ENCODE results near the gene MTG2.

Gene MTG2

DNA sequence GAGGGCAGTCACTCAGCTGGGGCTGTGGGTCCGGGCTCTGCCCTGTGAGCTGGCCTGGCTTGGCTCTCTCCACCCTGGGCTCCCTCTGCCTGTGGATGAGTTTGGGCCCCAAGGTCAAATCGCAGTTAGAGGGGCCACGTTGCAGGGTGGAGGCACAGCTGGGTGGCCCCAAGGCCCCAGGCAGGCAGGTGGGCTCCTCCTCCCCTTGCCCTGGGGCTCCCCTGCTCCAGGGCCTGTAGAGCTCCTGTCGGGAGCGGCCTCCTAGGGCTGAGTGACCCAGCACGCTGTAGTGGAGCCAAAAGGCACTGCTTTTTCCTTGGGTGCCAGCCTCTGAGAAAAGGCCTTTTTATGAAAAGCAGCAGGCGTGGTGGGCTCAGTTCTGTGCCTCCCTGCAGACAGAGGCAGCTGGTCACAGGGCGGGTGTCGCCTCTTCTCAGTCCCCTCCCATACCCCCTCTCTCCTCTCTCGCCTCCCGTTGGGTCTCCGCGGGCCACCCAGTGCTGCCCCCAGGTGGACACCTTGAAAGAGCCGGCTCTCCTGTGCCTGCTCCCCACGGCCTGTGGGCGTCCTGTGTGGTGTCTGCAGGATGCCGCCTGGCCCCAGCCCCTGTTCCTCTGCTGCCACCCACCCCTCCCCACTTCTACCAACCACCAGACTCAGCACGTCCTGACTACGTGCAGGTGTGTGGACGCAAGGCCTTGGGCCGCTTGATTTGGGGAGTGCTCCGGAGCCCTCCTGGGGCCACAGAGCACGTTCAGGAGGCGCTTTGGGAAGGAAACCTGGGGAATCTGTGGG lies 26.0 kb upstream of the MTG2 start (continued):
- TF ChIP-seq, protein P1, sequence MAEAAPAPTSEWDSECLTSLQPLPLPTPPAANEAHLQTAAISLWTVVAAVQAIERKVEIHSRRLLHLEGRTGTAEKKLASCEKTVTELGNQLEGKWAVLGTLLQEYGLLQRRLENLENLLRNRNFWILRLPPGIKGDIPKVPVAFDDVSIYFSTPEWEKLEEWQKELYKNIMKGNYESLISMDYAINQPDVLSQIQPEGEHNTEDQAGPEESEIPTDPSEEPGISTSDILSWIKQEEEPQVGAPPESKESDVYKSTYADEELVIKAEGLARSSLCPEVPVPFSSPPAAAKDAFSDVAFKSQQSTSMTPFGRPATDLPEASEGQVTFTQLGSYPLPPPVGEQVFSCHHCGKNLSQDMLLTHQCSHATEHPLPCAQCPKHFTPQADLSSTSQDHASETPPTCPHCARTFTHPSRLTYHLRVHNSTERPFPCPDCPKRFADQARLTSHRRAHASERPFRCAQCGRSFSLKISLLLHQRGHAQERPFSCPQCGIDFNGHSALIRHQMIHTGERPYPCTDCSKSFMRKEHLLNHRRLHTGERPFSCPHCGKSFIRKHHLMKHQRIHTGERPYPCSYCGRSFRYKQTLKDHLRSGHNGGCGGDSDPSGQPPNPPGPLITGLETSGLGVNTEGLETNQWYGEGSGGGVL (tag by site-specific recombination; IDR thresholded peaks at IDR 0.05), result peak; percentile 76
- TF ChIP-seq SP3 (tag by site-specific recombination; IDR thresholded peaks at IDR 0.05), result no peak
- no peak for TF ChIP-seq KLF7 (tag by site-specific recombination; IDR thresholded peaks at IDR 0.05; ENCODE audit: borderline replicate concordance)
- TF ChIP-seq, protein P2, sequence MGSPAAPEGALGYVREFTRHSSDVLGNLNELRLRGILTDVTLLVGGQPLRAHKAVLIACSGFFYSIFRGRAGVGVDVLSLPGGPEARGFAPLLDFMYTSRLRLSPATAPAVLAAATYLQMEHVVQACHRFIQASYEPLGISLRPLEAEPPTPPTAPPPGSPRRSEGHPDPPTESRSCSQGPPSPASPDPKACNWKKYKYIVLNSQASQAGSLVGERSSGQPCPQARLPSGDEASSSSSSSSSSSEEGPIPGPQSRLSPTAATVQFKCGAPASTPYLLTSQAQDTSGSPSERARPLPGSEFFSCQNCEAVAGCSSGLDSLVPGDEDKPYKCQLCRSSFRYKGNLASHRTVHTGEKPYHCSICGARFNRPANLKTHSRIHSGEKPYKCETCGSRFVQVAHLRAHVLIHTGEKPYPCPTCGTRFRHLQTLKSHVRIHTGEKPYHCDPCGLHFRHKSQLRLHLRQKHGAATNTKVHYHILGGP (tag by site-specific recombination; IDR thresholded peaks at IDR 0.05), result no peak
- TF ChIP-seq, protein P3, sequence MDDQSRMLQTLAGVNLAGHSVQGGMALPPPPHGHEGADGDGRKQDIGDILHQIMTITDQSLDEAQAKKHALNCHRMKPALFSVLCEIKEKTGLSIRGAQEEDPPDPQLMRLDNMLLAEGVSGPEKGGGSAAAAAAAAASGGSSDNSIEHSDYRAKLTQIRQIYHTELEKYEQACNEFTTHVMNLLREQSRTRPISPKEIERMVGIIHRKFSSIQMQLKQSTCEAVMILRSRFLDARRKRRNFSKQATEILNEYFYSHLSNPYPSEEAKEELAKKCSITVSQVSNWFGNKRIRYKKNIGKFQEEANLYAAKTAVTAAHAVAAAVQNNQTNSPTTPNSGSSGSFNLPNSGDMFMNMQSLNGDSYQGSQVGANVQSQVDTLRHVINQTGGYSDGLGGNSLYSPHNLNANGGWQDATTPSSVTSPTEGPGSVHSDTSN (CRISPR knock-in tag; IDR thresholded peaks at IDR 0.05), result no peak
- no peak for TF ChIP-seq ZNF133 (tag by site-specific recombination; IDR thresholded peaks at IDR 0.05)
- TF ChIP-seq, protein P4, sequence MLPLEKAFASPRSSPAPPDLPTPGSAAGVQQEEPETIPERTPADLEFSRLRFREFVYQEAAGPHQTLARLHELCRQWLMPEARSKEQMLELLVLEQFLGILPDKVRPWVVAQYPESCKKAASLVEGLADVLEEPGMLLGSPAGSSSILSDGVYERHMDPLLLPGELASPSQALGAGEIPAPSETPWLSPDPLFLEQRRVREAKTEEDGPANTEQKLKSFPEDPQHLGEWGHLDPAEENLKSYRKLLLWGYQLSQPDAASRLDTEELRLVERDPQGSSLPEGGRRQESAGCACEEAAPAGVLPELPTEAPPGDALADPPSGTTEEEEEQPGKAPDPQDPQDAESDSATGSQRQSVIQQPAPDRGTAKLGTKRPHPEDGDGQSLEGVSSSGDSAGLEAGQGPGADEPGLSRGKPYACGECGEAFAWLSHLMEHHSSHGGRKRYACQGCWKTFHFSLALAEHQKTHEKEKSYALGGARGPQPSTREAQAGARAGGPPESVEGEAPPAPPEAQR (tag by site-specific recombination; IDR thresholded peaks at IDR 0.05), result no peak
- TF ChIP-seq RBAK (tag by site-specific recombination; IDR thresholded peaks at IDR 0.05), result no peak
- TF ChIP-seq GLI2 (tag by site-specific recombination; IDR thresholded peaks at IDR 0.05; ENCODE audit: borderline replicate concordance, low read depth), result no peak
- TF ChIP-seq ZNF670 (tag by site-specific recombination; IDR thresholded peaks at IDR 0.05; ENCODE audit: low read depth), result no peak
- TF ChIP-seq ZNF184 (tag by site-specific recombination; IDR thresholded peaks at IDR 0.05), result no peak
- peak; percentile 28; the same call in 1 of the 2 replicates for TF ChIP-seq ZNF561 (tag by site-specific recombination; IDR thresholded peaks at IDR 0.05; ENCODE audit: borderline replicate concordance)
- TF ChIP-seq ZNF114 (tag by site-specific recombination; IDR thresholded peaks at IDR 0.05), result no peak
- TF ChIP-seq, protein P5, sequence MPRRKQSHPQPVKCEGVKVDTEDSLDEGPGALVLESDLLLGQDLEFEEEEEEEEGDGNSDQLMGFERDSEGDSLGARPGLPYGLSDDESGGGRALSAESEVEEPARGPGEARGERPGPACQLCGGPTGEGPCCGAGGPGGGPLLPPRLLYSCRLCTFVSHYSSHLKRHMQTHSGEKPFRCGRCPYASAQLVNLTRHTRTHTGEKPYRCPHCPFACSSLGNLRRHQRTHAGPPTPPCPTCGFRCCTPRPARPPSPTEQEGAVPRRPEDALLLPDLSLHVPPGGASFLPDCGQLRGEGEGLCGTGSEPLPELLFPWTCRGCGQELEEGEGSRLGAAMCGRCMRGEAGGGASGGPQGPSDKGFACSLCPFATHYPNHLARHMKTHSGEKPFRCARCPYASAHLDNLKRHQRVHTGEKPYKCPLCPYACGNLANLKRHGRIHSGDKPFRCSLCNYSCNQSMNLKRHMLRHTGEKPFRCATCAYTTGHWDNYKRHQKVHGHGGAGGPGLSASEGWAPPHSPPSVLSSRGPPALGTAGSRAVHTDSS (tag by site-specific recombination; IDR thresholded peaks at IDR 0.05), result no peak
- TF ChIP-seq ZBTB7A (tag by site-specific recombination; IDR thresholded peaks at IDR 0.05; ENCODE audit: low read depth), result no peak
- peak; percentile 19; the same call in 1 of the 2 replicates for TF ChIP-seq ZNF654 (tag by site-specific recombination; IDR thresholded peaks at IDR 0.05; ENCODE audit: low read depth)
- TF ChIP-seq ZNF37A (tag by site-specific recombination; IDR thresholded peaks at IDR 0.05), result no peak
- TF ChIP-seq, protein P6, sequence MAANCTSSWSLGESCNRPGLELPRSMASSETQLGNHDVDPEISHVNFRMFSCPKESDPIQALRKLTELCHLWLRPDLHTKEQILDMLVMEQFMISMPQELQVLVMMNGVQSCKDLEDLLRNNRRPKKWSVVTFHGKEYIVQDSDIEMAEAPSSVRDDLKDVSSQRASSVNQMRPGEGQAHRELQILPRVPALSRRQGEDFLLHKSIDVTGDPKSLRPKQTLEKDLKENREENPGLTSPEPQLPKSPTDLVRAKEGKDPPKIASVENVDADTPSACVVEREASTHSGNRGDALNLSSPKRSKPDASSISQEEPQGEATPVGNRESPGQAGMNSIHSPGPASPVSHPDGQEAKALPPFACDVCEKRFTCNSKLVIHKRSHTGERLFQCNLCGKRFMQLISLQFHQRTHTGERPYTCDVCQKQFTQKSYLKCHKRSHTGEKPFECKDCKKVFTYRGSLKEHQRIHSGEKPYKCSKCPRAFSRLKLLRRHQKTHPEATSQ (tag by site-specific recombination; IDR thresholded peaks at IDR 0.05), result no peak
- peak; percentile 40; the same call in 1 of the 2 replicates for TF ChIP-seq ZNF76 (tag by site-specific recombination; IDR thresholded peaks at IDR 0.05; ENCODE audit: borderline replicate concordance, low read depth)
- TF ChIP-seq, protein P7, sequence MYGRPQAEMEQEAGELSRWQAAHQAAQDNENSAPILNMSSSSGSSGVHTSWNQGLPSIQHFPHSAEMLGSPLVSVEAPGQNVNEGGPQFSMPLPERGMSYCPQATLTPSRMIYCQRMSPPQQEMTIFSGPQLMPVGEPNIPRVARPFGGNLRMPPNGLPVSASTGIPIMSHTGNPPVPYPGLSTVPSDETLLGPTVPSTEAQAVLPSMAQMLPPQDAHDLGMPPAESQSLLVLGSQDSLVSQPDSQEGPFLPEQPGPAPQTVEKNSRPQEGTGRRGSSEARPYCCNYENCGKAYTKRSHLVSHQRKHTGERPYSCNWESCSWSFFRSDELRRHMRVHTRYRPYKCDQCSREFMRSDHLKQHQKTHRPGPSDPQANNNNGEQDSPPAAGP (tag by site-specific recombination; IDR thresholded peaks at IDR 0.05), result peak; percentile 80
- no peak for TF ChIP-seq ZNF768 (tag by site-specific recombination; IDR thresholded peaks at IDR 0.05)
- peak; percentile 85 for TF ChIP-seq GLIS2 (tag by site-specific recombination; IDR thresholded peaks at IDR 0.05)
- peak; percentile 83 for TF ChIP-seq ZFHX2 (tag by site-specific recombination; conservative IDR thresholded peaks at IDR 0.05)
- TF ChIP-seq, protein P8, sequence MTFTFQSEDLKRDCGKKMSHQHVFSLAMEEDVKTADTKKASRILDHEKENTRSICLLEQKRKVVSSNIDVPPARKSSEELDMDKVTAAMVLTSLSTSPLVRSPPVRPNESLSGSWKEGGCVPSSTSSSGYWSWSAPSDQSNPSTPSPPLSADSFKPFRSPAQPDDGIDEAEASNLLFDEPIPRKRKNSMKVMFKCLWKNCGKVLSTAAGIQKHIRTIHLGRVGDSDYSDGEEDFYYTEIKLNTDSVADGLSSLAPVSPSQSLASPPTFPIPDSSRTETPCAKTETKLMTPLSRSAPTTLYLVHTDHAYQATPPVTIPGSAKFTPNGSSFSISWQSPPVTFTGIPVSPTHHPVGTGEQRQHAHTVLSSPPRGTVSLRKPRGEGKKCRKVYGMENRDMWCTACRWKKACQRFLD (tag by site-specific recombination; IDR thresholded peaks at IDR 0.05), result no peak
- no peak for TF ChIP-seq ZNF266 (tag by site-specific recombination; IDR thresholded peaks at IDR 0.05; ENCODE audit: low read depth)
- TF ChIP-seq, protein P9, sequence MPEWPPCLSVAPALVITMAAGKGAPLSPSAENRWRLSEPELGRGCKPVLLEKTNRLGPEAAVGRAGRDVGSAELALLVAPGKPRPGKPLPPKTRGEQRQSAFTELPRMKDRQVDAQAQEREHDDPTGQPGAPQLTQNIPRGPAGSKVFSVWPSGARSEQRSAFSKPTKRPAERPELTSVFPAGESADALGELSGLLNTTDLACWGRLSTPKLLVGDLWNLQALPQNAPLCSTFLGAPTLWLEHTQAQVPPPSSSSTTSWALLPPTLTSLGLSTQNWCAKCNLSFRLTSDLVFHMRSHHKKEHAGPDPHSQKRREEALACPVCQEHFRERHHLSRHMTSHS (tag by site-specific recombination; IDR thresholded peaks at IDR 0.05), result no peak
- no peak for TF ChIP-seq ZNF658 (tag by site-specific recombination; IDR thresholded peaks at IDR 0.05)
